Anterior cingulate cortex (tissue), 58 donors: ENCODE measurements around the gene VN1R5.

ENCODE experiments used
- DNase-seq, 58 donors: peaks; one replicate each; lab custom pipeline; 2025; lab: John Stamatoyannopoulos, UW

VN1R5 gene

GRCh38 chr1:247299723-247300381, 44.0 kb downstream of the VN1R5 start:
- DNase-seq, result no peak

DNA sequence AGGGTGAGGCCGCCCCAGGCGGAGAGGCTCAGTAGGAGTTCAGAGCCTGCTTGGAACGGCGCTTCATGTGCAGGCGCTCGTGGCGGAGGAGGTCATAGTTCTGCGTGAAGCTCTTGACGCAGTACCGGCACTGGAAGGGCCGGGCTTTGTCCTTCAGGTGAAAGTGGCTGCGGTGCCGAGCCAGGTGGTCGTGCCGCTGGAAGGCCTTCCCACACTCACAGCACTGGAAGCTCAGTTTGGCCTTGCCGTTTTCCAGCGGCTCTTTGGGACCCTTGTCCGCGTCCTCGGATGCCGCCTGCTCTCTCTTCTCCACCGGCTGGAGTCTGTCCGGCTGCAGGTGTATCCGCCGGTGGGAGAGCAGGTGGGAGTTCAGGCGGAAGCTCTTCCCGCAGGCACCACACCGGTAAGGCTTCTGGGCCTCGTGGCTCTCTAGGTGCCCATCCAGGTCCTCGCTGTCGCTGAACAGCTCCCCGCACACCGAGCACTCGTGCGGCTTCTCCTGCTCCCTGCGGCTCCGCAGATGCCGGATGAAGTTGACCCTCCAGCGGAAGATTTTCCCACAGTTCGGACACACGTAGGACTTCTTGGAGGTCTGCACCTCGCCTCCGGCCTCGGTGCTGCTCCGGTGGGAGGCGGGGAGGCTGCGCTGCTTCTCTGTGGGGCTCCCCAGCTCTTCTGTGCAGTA, 44.8 kb downstream of the VN1R5 start:
- DNase-seq, result no peak

- DNase-seq, result no peak
Measured at GRCh38 chr1:247301176-247301540, 45.3 kb downstream of the VN1R5 start.

GRCh38 chr1:247303216-247303615, 47.3 kb downstream of the VN1R5 start:
- no peak for DNase-seq

- no peak for DNase-seq
Measured at GRCh38 chr1:247304031-247304430, 48.2 kb downstream of the VN1R5 start.
